Glutamatergic neuron (in vitro differentiated cells): ENCODE measurements around the gene THSD8. TPM values are rescaled to one million over a fixed set of nuclear protein-coding genes. Genes with fewer than 3 reads are reported as not detected.
A peak's percentile ranks its signal among the peaks of the same experiment; 100 is the strongest.

Source experiments
- DNase-seq: peaks from one replicate; pipeline ENCODE4 v3.0.0; 2022
- H3K27ac Mint-ChIP-seq: one replicate; pipeline ENCODE4 v1.8.0; 2020; ENCODE audit warnings: mild to moderate bottlenecking, mixed read lengths, inconsistent platforms; ENCODE audit not compliant: unreplicated experiment
- H3K27me3 Mint-ChIP-seq: one replicate; pipeline ENCODE4 v1.8.0; 2020; ENCODE audit warnings: mild to moderate bottlenecking, moderate library complexity, mixed read lengths, inconsistent platforms; ENCODE audit not compliant: unreplicated experiment
- H3K36me3 Mint-ChIP-seq: one replicate; pipeline ENCODE4 v1.8.0; 2020; ENCODE audit warnings: mild to moderate bottlenecking, mixed read lengths, inconsistent platforms; ENCODE audit not compliant: unreplicated experiment
- H3K4me1 Mint-ChIP-seq: one replicate; pipeline ENCODE4 v1.8.0; 2020; ENCODE audit warnings: mild to moderate bottlenecking, low read depth, mixed read lengths, inconsistent platforms; ENCODE audit not compliant: unreplicated experiment
- H3K4me3 Mint-ChIP-seq: one replicate; pipeline ENCODE4 v1.8.0; 2020; ENCODE audit warnings: mild to moderate bottlenecking, mixed read lengths, inconsistent platforms; ENCODE audit not compliant: unreplicated experiment
- H3K9me3 Mint-ChIP-seq: one replicate; pipeline ENCODE4 v1.8.0; 2020; ENCODE audit warnings: mild to moderate bottlenecking, moderate library complexity, mixed read lengths, inconsistent platforms; ENCODE audit not compliant: unreplicated experiment
- total RNA-seq: library from RNA; stranded (reverse); fragmentation: NEBNext Ultra II Directional; extraction: Animal tissue kit (Norgen Biotek cat#: 25700); gene quantifications from one replicate; pipeline ENCODE4 v1.2.1, GENCODE V29; 2021; ENCODE audit not compliant: unreplicated experiment
- TF ChIP-seq, protein P1 (sequence below): fragments of 200-600 bp; sonication (generic); IDR thresholded peaks from one replicate; pipeline ENCODE4 v1.5.0; 2021; ENCODE audit not compliant: partially characterized antibody, unreplicated experiment

THSD8 gene
- total RNA-seq, 1 donor from 2014 or later, result 14.4 TPM

- H3K4me1 Mint-ChIP-seq, result peaks cover 28% of the 10 kb centered on the region
- H3K9me3 Mint-ChIP-seq, result peaks cover 16% of the 10 kb centered on the region
- DNase-seq, result no peak
- no peaks in the 10 kb centered on the region for H3K36me3 Mint-ChIP-seq
- TF ChIP-seq, protein P1, sequence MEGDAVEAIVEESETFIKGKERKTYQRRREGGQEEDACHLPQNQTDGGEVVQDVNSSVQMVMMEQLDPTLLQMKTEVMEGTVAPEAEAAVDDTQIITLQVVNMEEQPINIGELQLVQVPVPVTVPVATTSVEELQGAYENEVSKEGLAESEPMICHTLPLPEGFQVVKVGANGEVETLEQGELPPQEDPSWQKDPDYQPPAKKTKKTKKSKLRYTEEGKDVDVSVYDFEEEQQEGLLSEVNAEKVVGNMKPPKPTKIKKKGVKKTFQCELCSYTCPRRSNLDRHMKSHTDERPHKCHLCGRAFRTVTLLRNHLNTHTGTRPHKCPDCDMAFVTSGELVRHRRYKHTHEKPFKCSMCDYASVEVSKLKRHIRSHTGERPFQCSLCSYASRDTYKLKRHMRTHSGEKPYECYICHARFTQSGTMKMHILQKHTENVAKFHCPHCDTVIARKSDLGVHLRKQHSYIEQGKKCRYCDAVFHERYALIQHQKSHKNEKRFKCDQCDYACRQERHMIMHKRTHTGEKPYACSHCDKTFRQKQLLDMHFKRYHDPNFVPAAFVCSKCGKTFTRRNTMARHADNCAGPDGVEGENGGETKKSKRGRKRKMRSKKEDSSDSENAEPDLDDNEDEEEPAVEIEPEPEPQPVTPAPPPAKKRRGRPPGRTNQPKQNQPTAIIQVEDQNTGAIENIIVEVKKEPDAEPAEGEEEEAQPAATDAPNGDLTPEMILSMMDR, result no peak
- H3K4me3 Mint-ChIP-seq, result peak overlapping the region; percentile 91
- H3K27me3 Mint-ChIP-seq, result peaks cover 11% of the 10 kb centered on the region
- peak overlapping the region; percentile 95 for H3K27ac Mint-ChIP-seq
These were observed 9.0 kb upstream of the THSD8 start for GRCh38 chr19:12792853-12793289.

GRCh38 chr19:12793290-12794195, 8.3 kb upstream of the THSD8 start:
- peaks cover 16% of the 10 kb centered on the region for H3K9me3 Mint-ChIP-seq
- peak; percentile 89 for DNase-seq
- TF ChIP-seq, protein P1, result no peak
- H3K27me3 Mint-ChIP-seq, result peaks cover 11% of the 10 kb centered on the region
- H3K27ac Mint-ChIP-seq, result peak overlapping the region; percentile 95
- H3K36me3 Mint-ChIP-seq, result no peaks in the 10 kb centered on the region
- H3K4me1 Mint-ChIP-seq, result peaks cover 23% of the 10 kb centered on the region
- H3K4me3 Mint-ChIP-seq, result peak overlapping the region; percentile 91

- TF ChIP-seq, protein P1, result no peak
- H3K27ac Mint-ChIP-seq, result peak overlapping the region; percentile 38
These were observed 7.5 kb upstream of the THSD8 start for GRCh38 chr19:12794196-12794941.

GRCh38 chr19:12794971-12795381, 6.9 kb upstream of the THSD8 start:
- no peak for DNase-seq
- no peak overlapping the region for H3K27ac Mint-ChIP-seq
- no peaks in the 10 kb centered on the region for H3K36me3 Mint-ChIP-seq
- peak overlapping the region; percentile 76 for H3K4me3 Mint-ChIP-seq
- TF ChIP-seq, protein P1, result no peak
- H3K9me3 Mint-ChIP-seq, result peaks cover 20% of the 10 kb centered on the region
- H3K4me1 Mint-ChIP-seq, result peaks cover 20% of the 10 kb centered on the region
- peaks cover 9% of the 10 kb centered on the region for H3K27me3 Mint-ChIP-seq

More at GRCh38 chr19:12794196-12794941, 7.5 kb upstream of the THSD8 start:
- H3K4me3 Mint-ChIP-seq, result peak overlapping the region; percentile 76
- H3K36me3 Mint-ChIP-seq, result no peaks in the 10 kb centered on the region
- H3K4me1 Mint-ChIP-seq, result peaks cover 20% of the 10 kb centered on the region
- H3K9me3 Mint-ChIP-seq, result peaks cover 18% of the 10 kb centered on the region
- DNase-seq, result no peak
- peaks cover 9% of the 10 kb centered on the region for H3K27me3 Mint-ChIP-seq
